Vagina (tissue), 2 donors: ENCODE results near the gene SETD3.

Experiments
- CTCF ChIP-seq, 3 experiments: fragments of 450-650 bp in 2 of 3; fragments of 200-600 bp in 1 of 3; sonication (generic) in 1 of 3; IDR thresholded peaks; one replicate each; pipeline ENCODE4 v1.5.1; 2017 to 2019; ENCODE audit warnings: antibody characterized with exemption in 3 of 3, mild to moderate bottlenecking in 2 of 3, moderate library complexity in 2 of 3
- POLR2A ChIP-seq, 2 donors: fragments of 450-650 bp; IDR thresholded peaks; one replicate each; pipeline ENCODE4 v1.6.1; 2017; ENCODE audit warnings: antibody characterized with exemption in 2 of 2, mild to moderate bottlenecking in 2 of 2, moderate library complexity in 2 of 2
- POLR2AphosphoS5 ChIP-seq, 2 donors: sonication (generic); formaldehyde crosslinking; IDR thresholded peaks; one replicate each; pipeline ENCODE4 v1.9.0; 2017; ENCODE audit warnings: antibody characterized with exemption in 2 of 2, mild to moderate bottlenecking in 2 of 2, low read depth in 1 of 2; ENCODE audit not compliant: insufficient read depth in 1 of 2

- TF ChIP-seq CTCF (IDR thresholded peaks at IDR 0.05) (no peak), POLR2AphosphoS5 (IDR thresholded peaks at IDR 0.05; ENCODE audit: insufficient read depth in 1 of 2, low read depth in 1 of 2) (no peak), POLR2A (IDR thresholded peaks at IDR 0.05) (no peak)
These were observed 29.4 kb downstream of the SETD3 start for GRCh38 chr14:99451234-99451633.
